ENCODE measurements around the gene FGFR3.

Gene FGFR3

GRCh38 chr4:1802720-1803522 is 9.8 kb downstream of the FGFR3 start:
- DNase-seq (ENCODE audit: low read depth), result no peak

- DNase-seq (ENCODE audit: low read depth), result no peak
Observed at GRCh38 chr4:1803523-1804423, 10.7 kb downstream of the FGFR3 start.

- DNase-seq (ENCODE audit: low read depth), result no peak
Observed at GRCh38 chr4:1804638-1805492, 11.8 kb downstream of the FGFR3 start.

- no peak for DNase-seq (ENCODE audit: low read depth)
Observed at GRCh38 chr4:1805493-1806222, 12.6 kb downstream of the FGFR3 start.

DNA sequence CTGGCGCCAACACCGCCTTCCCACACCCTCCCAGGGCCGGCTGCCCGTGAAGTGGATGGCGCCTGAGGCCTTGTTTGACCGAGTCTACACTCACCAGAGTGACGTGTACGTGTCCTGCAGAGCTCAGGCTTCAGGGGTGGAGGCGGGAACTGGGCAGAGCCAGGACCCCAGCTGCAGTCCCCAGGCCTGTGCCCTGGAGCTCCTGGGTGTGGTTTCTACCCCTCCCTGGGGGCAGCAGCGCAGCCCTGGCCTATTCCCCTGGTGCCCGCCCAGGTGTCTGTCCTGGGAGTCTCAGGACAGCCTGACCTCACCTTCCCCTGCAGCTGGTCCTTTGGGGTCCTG is 13.1 kb downstream of the FGFR3 start:
- DNase-seq (ENCODE audit: low read depth), result no peak

DNA sequence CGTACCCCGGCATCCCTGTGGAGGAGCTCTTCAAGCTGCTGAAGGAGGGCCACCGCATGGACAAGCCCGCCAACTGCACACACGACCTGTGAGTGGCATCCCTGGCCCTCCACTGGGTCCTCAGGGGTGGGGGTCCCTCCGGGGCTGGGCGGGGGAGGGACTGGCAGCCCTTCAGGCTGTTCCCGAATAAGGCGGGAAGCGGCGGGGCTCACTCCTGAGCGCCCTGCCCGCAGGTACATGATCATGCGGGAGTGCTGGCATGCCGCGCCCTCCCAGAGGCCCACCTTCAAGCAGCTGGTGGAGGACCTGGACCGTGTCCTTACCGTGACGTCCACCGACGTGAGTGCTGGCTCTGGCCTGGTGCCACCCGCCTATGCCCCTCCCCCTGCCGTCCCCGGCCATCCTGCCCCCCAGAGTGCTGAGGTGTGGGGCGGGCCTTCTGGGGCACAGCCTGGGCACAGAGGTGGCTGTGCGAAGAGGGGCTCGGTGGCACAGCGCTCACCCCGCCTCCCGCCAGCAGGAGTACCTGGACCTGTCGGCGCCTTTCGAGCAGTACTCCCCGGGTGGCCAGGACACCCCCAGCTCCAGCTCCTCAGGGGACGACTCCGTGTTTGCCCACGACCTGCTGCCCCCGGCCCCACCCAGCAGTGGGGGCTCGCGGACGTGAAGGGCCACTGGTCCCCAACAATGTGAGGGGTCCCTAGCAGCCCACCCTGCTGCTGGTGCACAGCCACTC is 13.7 kb downstream of the FGFR3 start:
- DNase-seq (ENCODE audit: low read depth), result no peak

GRCh38 chr4:1807332-1807777 is 14.3 kb downstream of the FGFR3 start:
- DNase-seq (ENCODE audit: low read depth), result no peak

DNA sequence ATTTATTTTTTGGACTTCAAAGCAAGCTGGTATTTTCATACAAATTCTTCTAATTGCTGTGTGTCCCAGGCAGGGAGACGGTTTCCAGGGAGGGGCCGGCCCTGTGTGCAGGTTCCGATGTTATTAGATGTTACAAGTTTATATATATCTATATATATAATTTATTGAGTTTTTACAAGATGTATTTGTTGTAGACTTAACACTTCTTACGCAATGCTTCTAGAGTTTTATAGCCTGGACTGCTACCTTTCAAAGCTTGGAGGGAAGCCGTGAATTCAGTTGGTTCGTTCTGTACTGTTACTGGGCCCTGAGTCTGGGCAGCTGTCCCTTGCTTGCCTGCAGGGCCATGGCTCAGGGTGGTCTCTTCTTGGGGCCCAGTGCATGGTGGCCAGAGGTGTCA is 15.3 kb downstream of the FGFR3 start:
- no peak for DNase-seq (ENCODE audit: low read depth)

- DNase-seq (ENCODE audit: low read depth), result no peak
Observed at GRCh38 chr4:1808851-1809753, 16.0 kb downstream of the FGFR3 start.

DNA sequence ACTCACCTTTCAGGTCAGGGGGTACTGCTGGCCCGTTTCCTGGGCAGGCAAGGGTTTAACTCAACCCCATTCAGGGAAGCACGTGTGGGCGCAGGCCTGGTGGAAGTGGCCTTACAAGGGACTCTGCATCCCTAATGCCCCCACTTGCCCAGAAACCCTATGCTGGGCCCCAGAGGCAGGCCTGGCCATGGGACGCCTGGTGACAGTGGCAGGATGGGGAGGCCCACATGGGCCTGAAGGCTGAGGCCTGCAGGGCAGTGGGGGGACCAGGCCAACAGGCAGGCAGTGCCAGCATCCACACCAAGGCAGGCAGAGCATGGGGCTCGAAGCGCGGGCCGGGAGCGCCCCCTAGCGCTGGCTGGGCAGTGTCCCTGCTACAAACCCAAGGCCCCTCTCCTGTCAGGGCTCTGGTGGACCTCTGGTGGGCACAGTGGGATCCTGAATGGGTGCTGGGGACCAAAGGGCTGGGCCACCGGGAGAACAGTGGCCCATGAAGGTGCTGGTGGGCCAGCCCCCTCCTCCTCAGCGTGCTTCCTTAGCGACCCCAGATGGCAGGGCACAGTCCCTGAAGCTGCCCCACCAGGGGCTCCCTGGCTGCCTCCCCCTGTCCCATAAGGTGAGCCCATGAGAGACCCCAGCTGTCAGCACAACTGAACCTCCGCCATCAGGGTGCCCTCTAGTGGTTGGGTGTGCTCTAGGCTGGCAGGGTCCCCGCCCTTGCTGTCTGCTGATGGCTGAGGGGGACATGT is 16.8 kb downstream of the FGFR3 start:
- DNase-seq (ENCODE audit: low read depth), result peak; percentile 39

DNA sequence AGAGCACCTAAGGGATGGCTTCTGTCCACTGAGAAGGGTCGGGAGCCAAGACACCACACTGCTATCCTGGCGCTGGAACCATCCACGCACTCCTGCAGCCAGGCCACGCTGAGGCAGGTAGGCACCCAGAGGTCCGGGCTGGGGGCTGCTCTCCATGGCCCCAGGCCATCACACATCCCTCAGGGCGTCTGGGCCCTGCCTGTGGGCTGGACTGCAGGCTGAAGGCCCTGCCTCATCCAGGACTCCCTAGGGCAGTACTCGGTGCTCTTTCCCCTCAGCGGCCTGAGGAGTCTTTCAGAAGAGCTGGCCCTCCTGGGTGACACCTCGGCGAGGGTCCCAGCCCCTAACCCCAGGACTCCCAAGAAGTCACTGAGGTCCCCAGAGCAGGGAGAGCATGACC is 17.7 kb downstream of the FGFR3 start:
- DNase-seq (ENCODE audit: low read depth), result no peak

DNA sequence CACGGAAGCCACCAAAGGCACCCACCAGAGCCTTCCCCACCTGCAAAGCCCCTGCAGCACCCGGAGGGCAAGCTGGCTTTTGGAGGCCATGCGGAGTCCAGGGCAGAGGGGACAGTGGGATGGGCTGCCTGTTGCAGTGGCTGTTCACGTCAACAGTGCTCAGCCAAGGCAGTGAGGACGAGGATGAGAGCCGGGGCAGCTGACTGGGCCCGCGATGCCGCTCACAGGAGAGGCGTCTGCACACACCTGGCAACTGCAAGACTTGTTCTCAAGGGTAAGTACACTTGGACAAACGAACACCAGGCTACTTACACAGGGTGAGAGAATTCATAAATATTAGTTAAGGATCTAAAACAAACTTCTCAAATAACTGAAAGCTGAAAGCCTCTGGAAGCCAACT is 19.6 kb downstream of the FGFR3 start:
- no peak for DNase-seq (ENCODE audit: low read depth)

GRCh38 chr4:1813231-1813630 is 20.1 kb downstream of the FGFR3 start:
- no peak for DNase-seq (ENCODE audit: low read depth)

GRCh38 chr4:1813915-1814314 is 20.8 kb downstream of the FGFR3 start:
- DNase-seq (ENCODE audit: low read depth), result no peak

GRCh38 chr4:1814453-1814852 is 21.4 kb downstream of the FGFR3 start:
- no peak for DNase-seq (ENCODE audit: low read depth)

DNA sequence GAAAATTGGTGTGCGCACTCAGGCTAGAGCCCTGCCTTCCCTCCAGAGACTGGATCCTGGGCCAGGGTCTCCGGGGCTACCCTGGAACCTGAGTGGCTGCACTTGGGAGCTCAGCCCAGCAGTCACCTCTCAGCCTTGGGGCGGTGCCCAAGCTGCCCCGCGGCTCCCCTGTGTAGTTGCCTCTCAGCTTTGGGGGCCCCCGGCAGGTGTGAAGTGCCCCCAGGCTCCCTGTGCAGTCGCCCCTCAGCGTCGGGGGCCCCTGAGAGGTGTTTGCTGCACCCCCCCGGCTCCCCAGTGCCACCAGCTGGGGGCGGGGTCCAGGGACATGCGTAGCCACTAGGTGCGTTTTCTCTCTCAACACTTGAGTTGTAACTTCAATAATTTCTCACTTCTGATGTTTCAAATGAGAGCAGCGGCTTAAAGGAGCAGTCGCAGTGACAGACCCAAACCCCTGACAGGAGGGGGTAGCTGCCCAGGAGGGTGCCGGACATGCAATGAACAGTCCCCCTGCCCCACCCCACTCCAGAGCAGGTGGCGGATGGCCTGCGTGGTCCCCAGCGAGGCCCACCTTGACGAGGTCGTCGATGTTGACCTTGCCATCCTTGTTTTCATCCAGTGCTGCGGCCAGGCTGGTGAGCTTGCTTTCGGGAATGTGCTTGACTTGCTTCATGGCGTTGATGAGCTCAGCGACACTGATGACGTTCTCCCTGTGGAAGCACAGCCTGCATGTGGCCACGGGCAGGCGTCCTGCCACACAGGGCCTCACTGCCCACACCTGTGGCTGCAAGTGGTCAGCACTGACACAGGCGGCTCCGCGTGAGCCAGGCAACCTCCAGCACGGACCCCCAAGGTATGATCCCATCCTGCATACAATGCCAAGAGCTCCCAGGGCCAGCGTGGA is 22.3 kb downstream of the FGFR3 start:
- DNase-seq (ENCODE audit: low read depth), result no peak

- no peak for DNase-seq (ENCODE audit: low read depth)
Observed at GRCh38 chr4:1815997-1816860, 23.1 kb downstream of the FGFR3 start.
